B cell (primary cell): ENCODE measurements around the gene IL15.

Source experiments
- EZH2 ChIP-seq: IDR thresholded peaks from 2 replicates; pipeline ENCODE4 v1.6.1; 2012; ENCODE audit warnings: borderline replicate concordance, low read depth, mild to moderate bottlenecking, moderate library complexity, low read length; ENCODE audit not compliant: insufficient read depth, poor library complexity, severe bottlenecking
- TF ChIP-seq, protein P1 (sequence below): fragments of 200-600 bp; IDR thresholded peaks from one replicate; pipeline ENCODE4 v1.8.0; 2022; ENCODE audit warnings: antibody characterized with exemption, mild to moderate bottlenecking

DNA sequence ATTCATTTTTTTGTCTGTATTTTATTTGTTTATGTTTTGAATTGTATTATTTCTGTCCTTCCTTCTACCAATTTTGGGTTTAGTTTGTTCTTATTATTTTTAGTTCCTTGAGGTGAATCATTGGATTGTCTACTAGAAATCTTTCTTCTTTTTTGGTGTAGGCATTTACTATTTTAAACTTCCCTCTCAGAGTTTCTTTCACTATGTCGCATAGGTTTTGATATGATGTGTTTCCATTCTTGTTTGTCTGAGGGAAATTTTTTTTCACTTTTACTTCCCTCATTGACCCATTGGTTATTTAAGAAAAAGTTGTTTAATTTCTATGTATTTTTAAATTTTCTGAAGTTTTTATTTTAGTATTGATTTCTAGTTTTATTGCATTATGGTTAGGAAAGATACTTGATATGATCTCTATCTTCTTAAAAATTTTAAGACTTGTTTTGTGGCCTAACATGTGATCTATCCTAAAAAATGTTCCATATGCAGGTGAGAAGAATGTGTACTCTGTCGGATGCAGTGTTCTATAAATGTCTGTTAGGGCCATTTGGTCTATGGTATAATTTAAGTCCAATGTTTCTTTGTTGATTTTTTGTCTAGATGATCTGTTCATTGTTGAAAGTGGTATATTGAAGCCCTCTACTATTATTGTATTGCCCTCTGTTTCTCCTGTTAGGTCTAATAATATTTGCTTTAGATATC lies 68.8 kb downstream of the IL15 start:
- no peak for TF ChIP-seq EZH2
- TF ChIP-seq, protein P1, sequence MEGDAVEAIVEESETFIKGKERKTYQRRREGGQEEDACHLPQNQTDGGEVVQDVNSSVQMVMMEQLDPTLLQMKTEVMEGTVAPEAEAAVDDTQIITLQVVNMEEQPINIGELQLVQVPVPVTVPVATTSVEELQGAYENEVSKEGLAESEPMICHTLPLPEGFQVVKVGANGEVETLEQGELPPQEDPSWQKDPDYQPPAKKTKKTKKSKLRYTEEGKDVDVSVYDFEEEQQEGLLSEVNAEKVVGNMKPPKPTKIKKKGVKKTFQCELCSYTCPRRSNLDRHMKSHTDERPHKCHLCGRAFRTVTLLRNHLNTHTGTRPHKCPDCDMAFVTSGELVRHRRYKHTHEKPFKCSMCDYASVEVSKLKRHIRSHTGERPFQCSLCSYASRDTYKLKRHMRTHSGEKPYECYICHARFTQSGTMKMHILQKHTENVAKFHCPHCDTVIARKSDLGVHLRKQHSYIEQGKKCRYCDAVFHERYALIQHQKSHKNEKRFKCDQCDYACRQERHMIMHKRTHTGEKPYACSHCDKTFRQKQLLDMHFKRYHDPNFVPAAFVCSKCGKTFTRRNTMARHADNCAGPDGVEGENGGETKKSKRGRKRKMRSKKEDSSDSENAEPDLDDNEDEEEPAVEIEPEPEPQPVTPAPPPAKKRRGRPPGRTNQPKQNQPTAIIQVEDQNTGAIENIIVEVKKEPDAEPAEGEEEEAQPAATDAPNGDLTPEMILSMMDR, result no peak
